Caco-2 (cell line): ENCODE results near the gene IGSF21. TPM values are rescaled to one million over a fixed set of nuclear protein-coding genes. Genes with fewer than 3 reads are reported as not detected.

ENCODE experiments used
- BruUV-seq: library from RNA; stranded (reverse); fragments of 400-500 nt; replicated peaks from 2 replicates; lab custom pipeline; 2021; lab: Mats Ljungman, UMichigan
- CTCF ChIA-PET: fragments of 300-600 bp; sonication (Branson Sonifier 250); formaldehyde crosslinking; loops from one replicate; lab custom pipeline; 2022; ENCODE audit warnings: antibody characterized with exemption; lab: Charles Lee
- POLR2A ChIA-PET: fragments of 300-600 bp; sonication (Branson Sonifier 250); formaldehyde crosslinking; loops from one replicate; lab custom pipeline; 2022; ENCODE audit warnings: antibody characterized with exemption; lab: Charles Lee
- DNase-seq, 2 experiments: peaks; one replicate each; pipeline versions ENCODE4 v3.0.0 to v3.0.0-alpha.2; 2020 to 2022
- H3K27me3 ChIP-seq: replicated peaks from 2 replicates; pipeline ENCODE4 v1.6.0; 2011; ENCODE audit warnings: low read length; ENCODE audit not compliant: control insufficient read depth, insufficient read depth
- H3K36me3 ChIP-seq: 2 replicates; pipeline ENCODE4 v1.5.1; 2011; ENCODE audit warnings: low read length; ENCODE audit not compliant: control insufficient read depth, insufficient read depth
- H3K4me1 ChIP-seq: fragments of 250-450 bp; sonication (Bioruptor Pico); 2 replicates; pipeline ENCODE4 v1.5.1; 2020; ENCODE audit warnings: mild to moderate bottlenecking
- H3K4me3 ChIP-seq: 2 replicates; pipeline ENCODE4 v1.5.1; 2011; ENCODE audit warnings: low read depth, mild to moderate bottlenecking, control low read depth, low read length
- H3K9me3 ChIP-seq: fragments of 250-450 bp; sonication (Bioruptor Pico); 2 replicates; pipeline ENCODE4 v1.5.1; 2020; ENCODE audit warnings: mild to moderate bottlenecking, moderate library complexity
- H3K27ac Mint-ChIP-seq: one replicate; pipeline ENCODE4 v1.8.0; 2022; ENCODE audit warnings: mixed read lengths; ENCODE audit not compliant: unreplicated experiment
- H3K27me3 Mint-ChIP-seq: one replicate; pipeline ENCODE4 v1.8.0; 2022; ENCODE audit warnings: mixed read lengths; ENCODE audit not compliant: insufficient read depth, unreplicated experiment
- H3K36me3 Mint-ChIP-seq: one replicate; pipeline ENCODE4 v1.8.0; 2022; ENCODE audit warnings: mild to moderate bottlenecking, mixed read lengths; ENCODE audit not compliant: insufficient read depth, unreplicated experiment
- H3K4me1 Mint-ChIP-seq: one replicate; pipeline ENCODE4 v1.8.0; 2022; ENCODE audit warnings: low read depth, mixed read lengths; ENCODE audit not compliant: unreplicated experiment
- H3K4me3 Mint-ChIP-seq: one replicate; pipeline ENCODE4 v1.8.0; 2022; ENCODE audit warnings: mild to moderate bottlenecking, moderate library complexity, mixed read lengths; ENCODE audit not compliant: unreplicated experiment
- H3K9me3 Mint-ChIP-seq: one replicate; pipeline ENCODE4 v1.8.0; 2022; ENCODE audit warnings: mixed read lengths; ENCODE audit not compliant: unreplicated experiment
- CTCF ChIP-seq, 2 experiments: fragments of 200-600 bp in 1 of 2; IDR thresholded peaks; 1 replicate in 1 of 2; 2 replicates in 1 of 2; pipeline versions ENCODE4 v1.5.1 to v1.8.0; 2011 to 2022; ENCODE audit warnings: antibody characterized with exemption in 1 of 2, control low read depth in 1 of 2, inconsistent platforms in 1 of 2, low read depth in 1 of 2, low read length in 1 of 2, mild to moderate bottlenecking in 1 of 2, moderate library complexity in 1 of 2; ENCODE audit not compliant: insufficient read depth in 1 of 2, severe bottlenecking in 1 of 2, unreplicated experiment in 1 of 2
- intact Hi-C: fragments of 100-400 bp; cut with micrococcal nuclease; formaldehyde crosslinking; loops from one replicate; pipeline ENCODE4 v1.10.0; 2022; ENCODE audit not compliant: unreplicated experiment
- total RNA-seq: library from RNA; stranded (reverse); gene quantifications from 2 replicates; pipeline ENCODE4 v1.2.3, GENCODE V29; 2022

IGSF21 gene
- total RNA-seq, 1 experiment from 2014 or later, result not detected

GRCh38 chr1:18130356-18130755, 22.8 kb downstream of the IGSF21 start:
- no peak for TF ChIP-seq CTCF (IDR thresholded peaks at IDR 0.05; ENCODE audit: insufficient read depth in 1 of 2, low read depth in 1 of 2, low read length in 1 of 2, severe bottlenecking in 1 of 2, unreplicated experiment in 1 of 2)
- Histone ChIP-seq H3K36me3 (no peaks in the 10 kb centered on the region), H3K4me3 (no peak overlapping the region), H3K27me3 (no peaks in the 10 kb centered on the region), H3K4me1 (no peaks in the 10 kb centered on the region), H3K9me3 (no peaks in the 10 kb centered on the region)
- POLR2A ChIA-PET, result no interaction called here
- Mint-ChIP-seq H3K9me3 (no peaks in the 10 kb centered on the region), H3K27me3 (peaks cover 3% of the 10 kb centered on the region), H3K4me3 (no peak overlapping the region), H3K4me1 (no peaks in the 10 kb centered on the region), H3K36me3 (peaks cover 5% of the 10 kb centered on the region), H3K27ac (no peak overlapping the region)
- CTCF ChIA-PET, result no interaction called here
- no TSS peak for BruUV-seq
- DNase-seq, result no peak
- intact Hi-C loops, result no loop called here

GRCh38 chr1:18132022-18132710, 24.6 kb downstream of the IGSF21 start:
- no peaks in the 10 kb centered on the region for H3K27me3 ChIP-seq
- peaks cover 3% of the 10 kb centered on the region for H3K27me3 Mint-ChIP-seq
- no peak overlapping the region for H3K4me3 Mint-ChIP-seq

More at GRCh38 chr1:18132022-18132710, 24.6 kb downstream of the IGSF21 start:
- no peaks in the 10 kb centered on the region for H3K36me3 ChIP-seq
- ChIA-PET POLR2A (no interaction called here), CTCF (no interaction called here)
- H3K9me3 ChIP-seq, result no peaks in the 10 kb centered on the region
- TF ChIP-seq CTCF (IDR thresholded peaks at IDR 0.05; ENCODE audit: insufficient read depth in 1 of 2, low read depth in 1 of 2, low read length in 1 of 2, severe bottlenecking in 1 of 2, unreplicated experiment in 1 of 2), result no peak
- no TSS peak for BruUV-seq
- H3K4me3 ChIP-seq, result no peak overlapping the region
- Mint-ChIP-seq H3K36me3 (no peaks in the 10 kb centered on the region), H3K4me1 (no peaks in the 10 kb centered on the region), H3K9me3 (no peaks in the 10 kb centered on the region), H3K27ac (no peak overlapping the region)
- DNase-seq, result no peak
- no peaks in the 10 kb centered on the region for H3K4me1 ChIP-seq
- intact Hi-C loops, result no loop called here
